GM12878 (cell line): ENCODE results near the gene DOCK2.

Source experiments
- CHD1 ChIP-seq: IDR thresholded peaks from 2 replicates; pipeline ENCODE4 v1.6.1; 2012; ENCODE audit warnings: low read depth, low read length, improper control_type of control experiment
- CREM ChIP-seq: IDR thresholded peaks from 2 replicates; pipeline ENCODE4 v1.6.1; 2014; ENCODE audit warnings: antibody characterized with exemption, low read depth
- CTCF ChIP-seq, 3 experiments: IDR thresholded peaks in 2 of 3; conservative IDR thresholded peaks in 1 of 3; 2 replicates each; pipeline ENCODE4 v1.5.1; 2011; ENCODE audit warnings: low read depth in 3 of 3, low read length in 3 of 3, mild to moderate bottlenecking in 3 of 3, control low read depth in 2 of 3, moderate library complexity in 2 of 3, inconsistent platforms in 1 of 3, mixed read lengths in 1 of 3; ENCODE audit not compliant: control insufficient read depth in 2 of 3, insufficient read depth in 1 of 3; ENCODE audit errors: extremely low read depth in 1 of 3
- FOXK2 ChIP-seq: fragments of 450-650 bp; IDR thresholded peaks from 2 replicates; pipeline ENCODE4 v1.6.1; 2017; ENCODE audit warnings: mild to moderate bottlenecking, moderate library complexity
- NR2C2 ChIP-seq: IDR thresholded peaks from 2 replicates; pipeline ENCODE4 v1.6.1; 2011; ENCODE audit warnings: borderline replicate concordance, low read depth; ENCODE audit not compliant: control insufficient read depth, insufficient read length
- NRF1 ChIP-seq: conservative IDR thresholded peaks from 2 replicates; pipeline ENCODE4 v1.6.1; 2011; ENCODE audit warnings: mild to moderate bottlenecking, low read depth, low read length, improper control_type of control experiment
- POLR2AphosphoS5 ChIP-seq: IDR thresholded peaks from 2 replicates; pipeline ENCODE4 v1.6.1; 2011; ENCODE audit warnings: mild to moderate bottlenecking, low read length, inconsistent platforms
- RCOR1 ChIP-seq: conservative IDR thresholded peaks from 2 replicates; pipeline ENCODE4 v1.6.1; 2012; ENCODE audit warnings: low read depth, low read length, improper control_type of control experiment
- RFX5 ChIP-seq: IDR thresholded peaks from 2 replicates; pipeline ENCODE4 v1.6.1; 2011; ENCODE audit warnings: low read depth, low read length, improper control_type of control experiment
- YY1 ChIP-seq: IDR thresholded peaks from 2 replicates; pipeline ENCODE4 v1.6.1; 2011; ENCODE audit warnings: low read depth, mild to moderate bottlenecking, low read length
- TF ChIP-seq, protein P1 (sequence below): IDR thresholded peaks from 2 replicates; pipeline ENCODE4 v1.6.1; 2011; ENCODE audit warnings: borderline replicate concordance, low read depth, mild to moderate bottlenecking, moderate library complexity, low read length; ENCODE audit not compliant: insufficient read depth, poor library complexity, severe bottlenecking

- TF ChIP-seq CHD1 (no peak), CTCF (IDR thresholded peaks at IDR 0.05 in 2 of 3, conservative IDR thresholded peaks at IDR 0.05 in 1 of 3; ENCODE audit: control insufficient read depth in 2 of 3, extremely low read depth in 1 of 3, insufficient read depth in 1 of 3, low read depth in 3 of 3, low read length in 3 of 3) (no peak), RCOR1 (no peak), NR2C2 (no peak), CREM (no peak), POLR2AphosphoS5 (no peak), FOXK2 (no peak), RFX5 (no peak), YY1 (no peak), NRF1 (no peak)
- TF ChIP-seq, protein P1, sequence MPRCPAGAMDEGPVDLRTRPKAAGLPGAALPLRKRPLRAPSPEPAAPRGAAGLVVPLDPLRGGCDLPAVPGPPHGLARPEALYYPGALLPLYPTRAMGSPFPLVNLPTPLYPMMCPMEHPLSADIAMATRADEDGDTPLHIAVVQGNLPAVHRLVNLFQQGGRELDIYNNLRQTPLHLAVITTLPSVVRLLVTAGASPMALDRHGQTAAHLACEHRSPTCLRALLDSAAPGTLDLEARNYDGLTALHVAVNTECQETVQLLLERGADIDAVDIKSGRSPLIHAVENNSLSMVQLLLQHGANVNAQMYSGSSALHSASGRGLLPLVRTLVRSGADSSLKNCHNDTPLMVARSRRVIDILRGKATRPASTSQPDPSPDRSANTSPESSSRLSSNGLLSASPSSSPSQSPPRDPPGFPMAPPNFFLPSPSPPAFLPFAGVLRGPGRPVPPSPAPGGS, result no peak
Measured at GRCh38 chr5:169909945-169910344, 272.9 kb downstream of the DOCK2 start.
